Memory B cell (primary cell): ENCODE results near the gene CAMK2D.

ENCODE experiments used
- ATAC-seq: fragments of 150-1000 bp; cut with Tn5 transposase; 2 replicates; pipeline ENCODE4 v1.10.0; 2021; ENCODE audit warnings: low read depth, mild to moderate bottlenecking, moderate library complexity
- DNase-seq, 2 donors: peaks; one replicate each; pipeline ENCODE4 v3.0.0; 2022; ENCODE audit warnings: low spot score in 2 of 2
- H3K27ac Mint-ChIP-seq: one replicate; pipeline ENCODE4 v1.8.0; 2022; ENCODE audit warnings: mild to moderate bottlenecking, moderate library complexity, mixed read lengths
- H3K27me3 Mint-ChIP-seq: one replicate; pipeline ENCODE4 v1.8.0; 2022; ENCODE audit warnings: mixed read lengths
- H3K36me3 Mint-ChIP-seq: one replicate; pipeline ENCODE4 v1.8.0; 2022; ENCODE audit warnings: mild to moderate bottlenecking, mixed read lengths
- H3K4me1 Mint-ChIP-seq: one replicate; pipeline ENCODE4 v1.8.0; 2022; ENCODE audit warnings: mixed read lengths
- H3K4me3 Mint-ChIP-seq: one replicate; pipeline ENCODE4 v1.8.0; 2022; ENCODE audit warnings: mild to moderate bottlenecking, moderate library complexity, mixed read lengths
- H3K9me3 Mint-ChIP-seq: one replicate; pipeline ENCODE4 v1.8.0; 2022; ENCODE audit warnings: mixed read lengths

CAMK2D gene

DNA sequence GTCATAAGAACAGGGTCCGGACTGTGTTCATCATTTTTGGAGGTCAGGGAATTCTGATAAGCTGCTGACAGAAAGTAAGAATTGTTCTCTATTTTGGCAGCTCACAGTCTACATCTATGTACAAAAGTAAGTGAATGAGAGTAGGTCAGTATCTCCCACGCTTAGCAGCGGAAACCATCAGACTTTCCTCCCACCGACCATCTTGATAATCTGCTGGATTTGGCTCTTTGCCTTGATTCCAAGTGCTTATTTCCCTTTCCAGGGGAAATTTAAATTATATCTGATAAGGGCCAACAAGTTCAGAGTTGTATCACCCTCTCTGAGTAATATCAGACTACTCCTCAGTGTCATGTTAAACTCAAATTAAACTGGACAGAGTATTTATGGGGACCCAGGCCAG, 118.0 kb downstream of the CAMK2D start:
- H3K4me3 Mint-ChIP-seq, result no peak overlapping the region
- H3K27ac Mint-ChIP-seq, result peak overlapping the region; percentile 72
- ATAC-seq (no peak), DNase-seq (no peak)
- H3K36me3 Mint-ChIP-seq, result peaks cover 2% of the 10 kb centered on the region
- H3K9me3 Mint-ChIP-seq, result no peaks in the 10 kb centered on the region
- peaks cover 35% of the 10 kb centered on the region for H3K4me1 Mint-ChIP-seq
- H3K27me3 Mint-ChIP-seq, result no peaks in the 10 kb centered on the region

DNA sequence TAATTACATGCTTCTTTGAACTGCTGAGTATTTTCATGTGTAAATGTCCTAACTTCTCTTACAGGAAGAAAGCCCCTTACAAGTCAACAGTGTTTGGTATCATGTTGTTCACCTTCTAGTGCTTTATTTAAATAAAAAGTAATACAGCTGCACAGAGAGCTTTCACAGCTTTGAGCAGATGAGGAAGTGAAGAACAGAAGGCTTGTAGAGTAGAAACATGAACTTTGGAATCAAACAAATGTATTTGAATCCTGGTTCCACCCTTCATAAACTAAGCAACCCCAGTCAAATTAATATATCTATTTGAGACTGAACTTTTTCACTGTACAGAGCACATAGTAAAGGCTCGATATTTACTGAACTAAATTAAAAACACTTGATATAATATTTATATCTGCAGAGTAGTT, 120.5 kb downstream of the CAMK2D start:
- ATAC-seq, result peak; percentile 65
- Mint-ChIP-seq H3K4me3 (peak overlapping the region; percentile 4), H3K9me3 (peaks cover 4% of the 10 kb centered on the region), H3K36me3 (peaks cover 4% of the 10 kb centered on the region), H3K27ac (peak overlapping the region; percentile 82), H3K27me3 (no peaks in the 10 kb centered on the region), H3K4me1 (peaks cover 50% of the 10 kb centered on the region)
- DNase-seq, result no peak

DNA sequence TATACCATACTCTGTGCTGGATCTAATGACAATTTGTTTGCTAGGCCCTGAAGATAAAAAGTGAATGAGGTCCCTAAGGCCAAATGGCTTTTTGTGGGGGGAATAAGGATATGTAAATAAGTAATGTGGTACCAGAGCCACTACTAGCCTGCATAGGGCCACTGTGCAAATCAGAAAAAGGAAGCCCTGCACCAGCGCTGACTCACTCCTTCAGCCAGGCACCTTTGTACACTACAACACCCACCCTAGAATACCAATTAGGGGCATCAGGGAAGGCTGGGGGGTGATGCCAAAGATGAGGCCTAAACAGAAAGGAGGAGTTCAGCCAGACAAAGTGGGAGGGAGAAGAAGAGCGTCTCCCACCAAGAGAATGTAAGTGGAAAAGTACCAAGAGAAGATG, 122.2 kb downstream of the CAMK2D start:
- no peaks in the 10 kb centered on the region for H3K27me3 Mint-ChIP-seq
- H3K4me3 Mint-ChIP-seq, result no peak overlapping the region
- DNase-seq (no peak), ATAC-seq (no peak)
- peaks cover 48% of the 10 kb centered on the region for H3K4me1 Mint-ChIP-seq
- H3K27ac Mint-ChIP-seq, result peak overlapping the region; percentile 32
- H3K36me3 Mint-ChIP-seq, result peaks cover 5% of the 10 kb centered on the region
- peaks cover 4% of the 10 kb centered on the region for H3K9me3 Mint-ChIP-seq

DNA sequence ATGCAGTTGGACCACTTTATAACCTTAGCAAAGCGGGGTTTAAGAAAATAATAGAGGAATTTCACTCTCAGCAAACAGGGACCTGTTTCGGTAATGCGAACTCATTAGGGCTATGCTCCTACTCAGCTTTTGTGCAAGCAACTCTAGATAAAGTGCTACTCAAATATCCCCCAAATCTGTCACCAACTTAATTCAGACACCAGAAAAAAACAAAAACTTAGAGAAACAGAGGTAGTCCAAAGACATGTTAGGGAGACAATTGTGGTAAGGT, 123.0 kb downstream of the CAMK2D start:
- no peaks in the 10 kb centered on the region for H3K27me3 Mint-ChIP-seq
- DNase-seq (no peak), ATAC-seq (no peak)
- peaks cover 4% of the 10 kb centered on the region for H3K9me3 Mint-ChIP-seq
- H3K4me3 Mint-ChIP-seq, result no peak overlapping the region
- H3K4me1 Mint-ChIP-seq, result peaks cover 44% of the 10 kb centered on the region
- peak overlapping the region; percentile 36 for H3K27ac Mint-ChIP-seq
- H3K36me3 Mint-ChIP-seq, result peaks cover 5% of the 10 kb centered on the region

DNA sequence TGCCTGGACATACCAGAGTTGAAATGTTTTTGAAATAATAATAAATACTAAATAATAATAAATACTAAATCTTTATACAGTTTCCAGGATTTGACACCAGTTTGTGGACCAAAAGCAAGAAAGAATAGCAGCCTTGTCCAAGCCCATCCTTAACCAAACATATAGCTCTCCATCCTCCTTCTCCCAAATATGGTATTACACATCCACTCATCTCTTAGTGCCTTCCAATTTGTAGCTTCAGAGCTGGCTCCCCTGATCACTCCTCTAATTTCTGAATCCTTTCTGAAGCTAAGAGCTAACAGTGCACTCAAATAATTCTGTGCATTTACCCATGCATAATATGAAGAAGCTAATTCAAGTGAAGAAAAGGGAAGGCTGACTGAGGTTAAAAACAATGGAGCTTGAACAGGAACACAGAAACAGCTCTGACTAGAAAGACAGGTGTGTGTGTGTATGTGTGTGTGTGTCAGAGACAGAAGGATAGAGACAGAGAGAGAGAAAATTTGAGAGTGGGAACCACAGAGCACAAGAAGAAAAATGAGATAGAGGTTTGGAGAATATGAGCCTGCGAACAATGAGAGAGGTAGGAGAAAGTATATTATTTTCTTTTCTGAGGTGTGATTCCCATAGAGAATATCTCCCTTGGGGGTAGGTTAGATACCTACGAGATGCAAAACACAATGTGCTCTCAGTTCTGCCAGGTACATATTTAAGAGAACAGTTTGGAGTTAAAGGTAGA, 123.5 kb downstream of the CAMK2D start:
- Mint-ChIP-seq H3K27me3 (no peaks in the 10 kb centered on the region), H3K27ac (peak overlapping the region; percentile 36), H3K9me3 (peaks cover 4% of the 10 kb centered on the region), H3K4me3 (peak overlapping the region; percentile 42), H3K4me1 (peaks cover 42% of the 10 kb centered on the region), H3K36me3 (peaks cover 5% of the 10 kb centered on the region)
- ATAC-seq (peak; percentile 31), DNase-seq (no peak)

DNA sequence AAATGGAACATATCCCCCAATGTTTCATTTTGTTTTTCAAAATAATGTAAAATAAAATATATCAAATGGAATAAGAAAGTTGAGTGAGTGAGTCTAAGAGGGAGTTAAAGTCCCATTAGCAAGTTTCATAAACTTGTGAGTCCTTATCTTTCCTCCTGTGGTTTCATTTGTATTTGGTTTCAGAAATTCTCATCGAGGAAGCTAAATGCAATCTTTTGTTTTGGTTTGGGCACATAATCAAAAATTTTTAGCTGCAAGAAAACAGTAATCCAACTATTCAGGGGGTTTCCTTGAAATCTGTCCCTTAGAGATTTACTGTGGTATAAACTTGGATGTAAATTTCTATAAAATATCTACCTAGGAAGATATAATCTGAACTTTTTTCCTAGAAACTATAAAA, 124.2 kb downstream of the CAMK2D start:
- peaks cover 4% of the 10 kb centered on the region for H3K9me3 Mint-ChIP-seq
- DNase-seq (no peak), ATAC-seq (no peak)
- peaks cover 5% of the 10 kb centered on the region for H3K36me3 Mint-ChIP-seq
- H3K4me1 Mint-ChIP-seq, result peaks cover 42% of the 10 kb centered on the region
- no peaks in the 10 kb centered on the region for H3K27me3 Mint-ChIP-seq
- no peak overlapping the region for H3K27ac Mint-ChIP-seq
- H3K4me3 Mint-ChIP-seq, result no peak overlapping the region

DNA sequence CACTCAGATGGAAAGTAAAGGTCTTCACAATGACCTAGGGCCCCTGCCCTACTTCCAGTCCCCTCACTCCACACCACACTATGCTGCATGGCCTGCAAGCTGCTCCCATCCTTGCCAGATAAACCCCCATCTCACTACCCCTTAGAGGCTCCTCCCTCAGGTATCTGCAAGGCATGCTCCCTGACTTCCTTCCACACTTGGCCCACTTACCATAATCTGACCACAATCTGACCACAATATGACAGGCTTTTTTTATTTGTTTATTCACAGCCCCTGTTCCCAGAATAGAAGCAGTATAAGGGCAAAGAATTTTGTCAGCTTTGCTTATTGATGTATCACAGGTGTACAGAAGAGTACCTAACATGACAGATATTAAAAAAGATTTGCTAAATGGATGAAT, 124.7 kb downstream of the CAMK2D start:
- H3K36me3 Mint-ChIP-seq, result peaks cover 5% of the 10 kb centered on the region
- H3K9me3 Mint-ChIP-seq, result peaks cover 4% of the 10 kb centered on the region
- H3K4me3 Mint-ChIP-seq, result peak overlapping the region; percentile 59
- peaks cover 42% of the 10 kb centered on the region for H3K4me1 Mint-ChIP-seq
- no peaks in the 10 kb centered on the region for H3K27me3 Mint-ChIP-seq
- ATAC-seq, result peak; percentile 36
- H3K27ac Mint-ChIP-seq, result peak overlapping the region; percentile 67
- no peak for DNase-seq

DNA sequence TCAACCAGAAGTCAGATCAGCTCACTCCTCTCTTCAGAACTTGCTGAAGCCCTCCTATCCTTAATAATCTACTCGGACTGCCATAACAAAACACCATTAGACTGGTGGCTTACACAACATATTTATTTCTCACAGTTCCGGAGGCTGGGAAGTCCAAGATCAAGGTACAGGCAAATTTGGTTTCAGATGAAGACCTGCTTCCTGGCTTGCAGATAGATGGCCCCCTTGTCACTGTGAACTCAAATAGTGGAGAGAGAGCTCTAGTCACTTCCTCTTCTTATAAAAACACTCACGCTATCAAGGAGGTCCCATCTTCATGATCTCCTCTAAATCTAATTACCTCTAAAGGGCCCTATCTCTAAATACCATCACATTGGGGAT, 125.1 kb downstream of the CAMK2D start:
- Mint-ChIP-seq H3K4me3 (peak overlapping the region; percentile 59), H3K27me3 (no peaks in the 10 kb centered on the region), H3K36me3 (peaks cover 5% of the 10 kb centered on the region), H3K4me1 (peaks cover 45% of the 10 kb centered on the region), H3K27ac (peak overlapping the region; percentile 67), H3K9me3 (peaks cover 4% of the 10 kb centered on the region)
- peak; percentile 77 for ATAC-seq
- peak; percentile 17 to 39 for DNase-seq

DNA sequence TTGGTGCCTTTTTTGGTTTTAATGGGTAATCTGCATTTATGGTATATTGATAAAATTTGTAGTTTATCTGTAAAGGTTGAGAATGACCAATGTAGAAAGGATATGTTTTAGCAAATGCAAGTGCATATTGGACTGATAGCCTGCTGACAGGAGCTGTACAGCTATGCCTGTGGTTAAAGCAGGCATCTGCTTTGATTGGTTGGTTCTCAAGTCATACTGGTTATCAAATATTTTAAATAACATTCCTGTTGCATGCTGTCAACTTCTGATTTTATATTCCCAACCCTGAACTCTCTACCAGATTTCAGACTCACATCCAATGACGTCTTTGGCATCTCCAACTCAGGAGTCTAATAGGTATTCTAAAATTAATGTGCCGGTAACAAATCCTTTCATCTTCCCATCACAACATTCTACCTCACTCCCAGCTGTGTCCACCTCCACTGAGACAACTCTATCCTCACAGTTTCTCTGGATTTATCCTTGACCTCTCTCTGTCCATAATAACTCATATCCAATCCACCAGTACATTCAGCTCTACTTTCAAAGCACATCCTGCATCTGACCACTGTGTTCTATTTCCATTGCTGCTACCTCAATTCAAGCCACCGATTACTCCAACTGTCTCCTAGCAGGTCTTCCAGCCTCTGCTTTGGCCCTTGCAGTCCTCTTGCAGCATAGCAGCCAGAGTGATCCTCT, 125.7 kb downstream of the CAMK2D start:
- DNase-seq (no peak), ATAC-seq (no peak)
- H3K36me3 Mint-ChIP-seq, result peaks cover 5% of the 10 kb centered on the region
- H3K9me3 Mint-ChIP-seq, result peaks cover 4% of the 10 kb centered on the region
- H3K4me3 Mint-ChIP-seq, result peak overlapping the region; percentile 59
- no peaks in the 10 kb centered on the region for H3K27me3 Mint-ChIP-seq
- H3K27ac Mint-ChIP-seq, result peak overlapping the region; percentile 67
- H3K4me1 Mint-ChIP-seq, result peaks cover 46% of the 10 kb centered on the region

DNA sequence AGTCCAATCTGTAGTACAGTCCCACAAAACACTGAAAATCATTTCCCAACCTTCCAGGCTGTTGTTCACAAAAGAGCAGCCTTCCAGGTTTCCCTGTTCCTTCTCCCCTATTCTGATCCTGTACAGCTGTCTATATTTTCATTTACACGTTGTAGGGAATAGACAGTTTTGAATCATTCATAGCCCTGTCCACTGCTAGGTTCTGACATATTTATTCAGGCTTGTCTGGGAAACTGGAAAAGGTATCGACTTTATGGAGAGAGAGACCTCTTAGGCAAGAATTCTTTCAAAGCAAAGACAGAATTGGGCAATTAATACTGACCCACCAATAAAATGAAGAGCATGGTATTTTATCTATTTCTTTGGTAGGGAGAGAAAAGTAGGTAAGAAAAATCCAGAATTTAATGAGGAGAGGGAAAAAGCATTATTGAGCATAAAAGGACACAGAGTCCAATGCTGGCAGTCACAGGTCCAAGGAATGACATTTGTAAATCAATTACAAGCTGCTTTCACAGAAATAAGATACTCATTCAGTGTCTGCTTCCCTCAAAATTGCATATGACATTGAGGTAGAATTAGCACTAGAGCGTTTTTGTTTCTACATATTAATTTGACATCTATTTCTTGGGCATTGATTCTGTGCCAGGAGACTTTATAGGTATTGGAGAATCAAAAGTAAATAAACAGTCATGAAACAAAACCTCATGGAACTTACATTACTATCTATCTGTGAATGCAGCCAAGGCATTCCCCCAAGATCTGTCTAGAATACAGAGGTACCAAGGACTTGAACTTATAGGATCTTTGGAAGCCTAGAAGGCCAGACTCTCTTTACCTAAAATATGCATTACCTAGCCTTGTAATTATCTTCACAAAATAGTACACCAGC, 127.2 kb downstream of the CAMK2D start:
- H3K9me3 Mint-ChIP-seq, result peaks cover 4% of the 10 kb centered on the region
- no peaks in the 10 kb centered on the region for H3K27me3 Mint-ChIP-seq
- H3K36me3 Mint-ChIP-seq, result peaks cover 5% of the 10 kb centered on the region
- H3K4me3 Mint-ChIP-seq, result no peak overlapping the region
- no peak for ATAC-seq
- H3K27ac Mint-ChIP-seq, result no peak overlapping the region
- DNase-seq, result no peak
- peaks cover 30% of the 10 kb centered on the region for H3K4me1 Mint-ChIP-seq

DNA sequence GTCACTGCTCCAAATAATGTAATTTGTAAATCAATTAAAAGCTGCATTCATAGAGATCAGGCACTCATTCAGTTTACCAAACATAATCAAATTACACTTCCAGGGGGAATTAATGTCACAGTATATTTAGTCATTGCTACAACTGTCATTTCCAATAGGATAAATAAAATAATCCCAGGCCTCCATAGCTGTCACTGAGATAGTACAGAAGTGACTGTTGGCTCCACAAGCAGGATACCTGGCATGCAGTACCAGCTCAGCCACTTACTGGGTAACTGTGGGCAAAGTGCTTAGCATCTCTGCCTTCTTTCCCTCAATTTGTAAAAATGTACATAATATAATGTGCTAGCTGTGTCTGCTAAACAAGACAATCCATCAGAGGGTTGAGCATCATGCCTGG, 128.1 kb downstream of the CAMK2D start:
- Mint-ChIP-seq H3K27me3 (no peaks in the 10 kb centered on the region), H3K9me3 (peaks cover 4% of the 10 kb centered on the region), H3K36me3 (peaks cover 5% of the 10 kb centered on the region), H3K4me3 (no peak overlapping the region), H3K4me1 (peaks cover 24% of the 10 kb centered on the region), H3K27ac (no peak overlapping the region)
- ATAC-seq (no peak), DNase-seq (no peak)

DNA sequence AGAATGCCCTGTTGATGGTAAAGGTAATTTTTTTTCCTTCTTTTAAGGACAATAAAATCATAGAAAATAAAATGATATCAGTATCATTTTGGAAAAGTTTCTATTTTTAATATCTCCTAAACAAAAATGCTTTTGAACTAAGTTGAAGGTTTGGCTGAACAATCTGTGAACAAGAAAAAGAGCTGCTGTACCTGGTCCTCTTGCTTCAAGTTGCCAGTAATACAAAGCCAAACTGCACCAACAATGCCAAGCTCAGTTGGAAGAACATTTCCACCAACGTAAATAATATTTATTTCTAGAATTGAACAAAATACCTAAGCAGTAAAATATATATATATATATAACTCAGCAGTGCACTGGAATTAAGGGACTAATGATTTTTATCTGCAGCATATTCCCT, 132.8 kb downstream of the CAMK2D start:
- no peaks in the 10 kb centered on the region for H3K27me3 Mint-ChIP-seq
- H3K4me1 Mint-ChIP-seq, result peaks cover 16% of the 10 kb centered on the region
- peaks cover 14% of the 10 kb centered on the region for H3K36me3 Mint-ChIP-seq
- H3K9me3 Mint-ChIP-seq, result no peaks in the 10 kb centered on the region
- DNase-seq, result no peak
- no peak overlapping the region for H3K4me3 Mint-ChIP-seq
- H3K27ac Mint-ChIP-seq, result no peak overlapping the region
- ATAC-seq, result no peak

DNA sequence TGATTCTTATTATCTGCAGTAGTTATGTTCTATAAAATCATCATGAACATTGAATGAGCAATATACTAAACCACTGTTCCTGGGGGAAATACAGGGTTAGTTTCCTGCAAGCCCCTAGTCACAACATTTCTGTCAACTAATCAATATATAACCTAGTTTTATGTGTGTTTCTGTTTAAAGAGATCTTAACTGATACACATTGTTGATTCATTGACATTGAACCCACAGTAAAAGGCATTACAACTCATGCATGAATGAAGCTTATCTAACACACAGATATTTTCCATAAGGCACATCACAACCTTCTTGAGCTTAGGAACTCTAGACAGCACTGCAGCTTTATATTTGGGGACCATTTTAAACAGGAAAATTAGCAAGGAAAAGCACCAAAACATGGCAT, 134.2 kb downstream of the CAMK2D start:
- H3K4me3 Mint-ChIP-seq, result no peak overlapping the region
- no peaks in the 10 kb centered on the region for H3K27me3 Mint-ChIP-seq
- H3K9me3 Mint-ChIP-seq, result no peaks in the 10 kb centered on the region
- no peak for DNase-seq
- no peak overlapping the region for H3K27ac Mint-ChIP-seq
- peaks cover 16% of the 10 kb centered on the region for H3K36me3 Mint-ChIP-seq
- peaks cover 16% of the 10 kb centered on the region for H3K4me1 Mint-ChIP-seq
- ATAC-seq, result no peak

DNA sequence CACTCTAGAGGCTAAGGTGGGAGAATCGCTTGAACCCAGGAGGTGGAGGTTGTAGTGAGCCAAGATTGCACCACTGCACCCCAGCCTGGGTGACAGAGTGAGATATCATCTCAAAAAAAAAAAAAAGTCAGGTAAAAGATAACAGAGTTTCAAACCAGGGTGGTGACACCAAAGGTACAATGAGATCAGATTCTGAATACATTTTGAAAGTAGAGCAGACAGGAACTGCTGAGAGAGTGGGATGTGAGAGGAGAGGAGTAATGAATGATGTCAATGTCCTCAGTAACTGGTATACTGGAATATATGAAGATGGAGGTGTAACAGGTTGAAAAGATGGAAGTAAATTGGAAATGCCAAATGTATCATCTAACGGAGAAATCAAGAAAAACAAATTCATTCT, 135.6 kb downstream of the CAMK2D start:
- no peaks in the 10 kb centered on the region for H3K9me3 Mint-ChIP-seq
- peaks cover 16% of the 10 kb centered on the region for H3K4me1 Mint-ChIP-seq
- H3K27me3 Mint-ChIP-seq, result no peaks in the 10 kb centered on the region
- H3K27ac Mint-ChIP-seq, result no peak overlapping the region
- H3K4me3 Mint-ChIP-seq, result no peak overlapping the region
- ATAC-seq, result no peak
- no peak for DNase-seq
- peaks cover 17% of the 10 kb centered on the region for H3K36me3 Mint-ChIP-seq
